NB4 (cell line): Measurements from ENCODE around the gene DIS3L2.
A peak's percentile ranks its signal among the peaks of the same experiment; 100 is the strongest.

Experiments used
- DNase-seq: peaks from one replicate; pipeline ENCODE4 v3.0.0; 2010; ENCODE audit warnings: low read depth
- H3K4me3 ChIP-seq: one replicate; pipeline ENCODE4 v1.5.1; 2011; ENCODE audit warnings: mild to moderate bottlenecking, low read depth, low read length, moderate library complexity
- MYC ChIP-seq: IDR thresholded peaks from 2 replicates; pipeline ENCODE4 v1.6.1; 2011; ENCODE audit warnings: low read depth, low read length
- POLR2A ChIP-seq: IDR thresholded peaks from 2 replicates; pipeline ENCODE4 v1.6.1; 2011; ENCODE audit warnings: mild to moderate bottlenecking; ENCODE audit not compliant: insufficient read length; ENCODE audit errors: extremely low read depth
- TF ChIP-seq, protein P1 (sequence below): IDR thresholded peaks from one replicate; pipeline ENCODE4 v1.5.1; 2012; ENCODE audit warnings: low read depth, low read length
- TF ChIP-seq, protein P2 (sequence below): IDR thresholded peaks from 2 replicates; pipeline ENCODE4 v1.6.1; 2011; ENCODE audit warnings: low read depth, low read length

DIS3L2 gene

DNA sequence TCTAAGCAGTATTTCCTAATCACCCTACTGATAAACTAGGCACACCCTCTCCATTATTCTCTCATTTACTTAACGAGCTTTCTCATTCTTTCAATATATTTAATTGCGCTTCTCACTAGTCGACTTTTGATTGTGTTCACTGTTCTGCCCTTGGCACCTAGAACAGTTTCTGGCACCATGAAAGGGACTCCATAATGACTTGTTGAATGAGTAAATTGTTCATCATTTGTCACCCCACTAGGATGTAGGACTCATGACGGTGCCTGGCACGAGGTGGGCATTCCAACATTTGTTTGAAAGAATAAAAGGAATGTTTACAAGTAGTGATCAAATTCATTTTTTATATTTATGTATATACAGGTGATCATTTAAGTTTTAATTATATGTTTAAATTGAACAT, 123.7 kb downstream of the DIS3L2 start:
- peak; percentile 11 for DNase-seq
- H3K4me3 ChIP-seq = no peak overlapping the region
- TF ChIP-seq MYC = no peak
- TF ChIP-seq, protein P1, sequence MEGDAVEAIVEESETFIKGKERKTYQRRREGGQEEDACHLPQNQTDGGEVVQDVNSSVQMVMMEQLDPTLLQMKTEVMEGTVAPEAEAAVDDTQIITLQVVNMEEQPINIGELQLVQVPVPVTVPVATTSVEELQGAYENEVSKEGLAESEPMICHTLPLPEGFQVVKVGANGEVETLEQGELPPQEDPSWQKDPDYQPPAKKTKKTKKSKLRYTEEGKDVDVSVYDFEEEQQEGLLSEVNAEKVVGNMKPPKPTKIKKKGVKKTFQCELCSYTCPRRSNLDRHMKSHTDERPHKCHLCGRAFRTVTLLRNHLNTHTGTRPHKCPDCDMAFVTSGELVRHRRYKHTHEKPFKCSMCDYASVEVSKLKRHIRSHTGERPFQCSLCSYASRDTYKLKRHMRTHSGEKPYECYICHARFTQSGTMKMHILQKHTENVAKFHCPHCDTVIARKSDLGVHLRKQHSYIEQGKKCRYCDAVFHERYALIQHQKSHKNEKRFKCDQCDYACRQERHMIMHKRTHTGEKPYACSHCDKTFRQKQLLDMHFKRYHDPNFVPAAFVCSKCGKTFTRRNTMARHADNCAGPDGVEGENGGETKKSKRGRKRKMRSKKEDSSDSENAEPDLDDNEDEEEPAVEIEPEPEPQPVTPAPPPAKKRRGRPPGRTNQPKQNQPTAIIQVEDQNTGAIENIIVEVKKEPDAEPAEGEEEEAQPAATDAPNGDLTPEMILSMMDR = no peak
- TF ChIP-seq, protein P2, sequence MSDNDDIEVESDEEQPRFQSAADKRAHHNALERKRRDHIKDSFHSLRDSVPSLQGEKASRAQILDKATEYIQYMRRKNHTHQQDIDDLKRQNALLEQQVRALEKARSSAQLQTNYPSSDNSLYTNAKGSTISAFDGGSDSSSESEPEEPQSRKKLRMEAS = no peak
- TF ChIP-seq POLR2A = no peak

DNA sequence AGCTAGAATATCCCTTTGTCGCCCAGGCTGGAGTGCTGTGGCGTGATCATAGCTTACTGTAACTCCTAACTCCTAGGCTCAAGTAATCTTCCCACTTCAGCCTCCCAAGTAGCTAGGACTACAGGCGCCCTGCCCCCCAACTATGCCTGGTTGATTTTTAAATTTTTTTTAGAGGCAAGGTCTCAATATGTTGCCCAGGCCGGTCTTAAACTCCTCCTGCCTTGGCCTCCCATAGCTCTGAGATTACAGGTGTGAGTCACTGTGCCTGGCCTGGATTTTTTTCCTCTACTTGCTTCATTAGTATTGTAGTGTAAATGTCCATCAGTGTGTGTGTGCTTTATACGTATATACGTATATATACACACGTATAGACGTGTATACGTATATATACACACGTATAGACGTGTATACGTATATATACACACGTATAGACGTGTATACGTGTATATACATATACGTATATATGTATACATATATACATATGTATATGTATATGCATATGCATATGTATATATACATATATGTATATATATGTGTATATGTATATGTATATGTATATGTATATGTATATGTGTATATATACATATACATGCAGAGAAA, 124.4 kb downstream of the DIS3L2 start:
- no peak overlapping the region for H3K4me3 ChIP-seq
- TF ChIP-seq, protein P2 = no peak
- TF ChIP-seq, protein P1 = no peak
- no peak for TF ChIP-seq MYC
- TF ChIP-seq POLR2A = no peak
- no peak for DNase-seq

DNA sequence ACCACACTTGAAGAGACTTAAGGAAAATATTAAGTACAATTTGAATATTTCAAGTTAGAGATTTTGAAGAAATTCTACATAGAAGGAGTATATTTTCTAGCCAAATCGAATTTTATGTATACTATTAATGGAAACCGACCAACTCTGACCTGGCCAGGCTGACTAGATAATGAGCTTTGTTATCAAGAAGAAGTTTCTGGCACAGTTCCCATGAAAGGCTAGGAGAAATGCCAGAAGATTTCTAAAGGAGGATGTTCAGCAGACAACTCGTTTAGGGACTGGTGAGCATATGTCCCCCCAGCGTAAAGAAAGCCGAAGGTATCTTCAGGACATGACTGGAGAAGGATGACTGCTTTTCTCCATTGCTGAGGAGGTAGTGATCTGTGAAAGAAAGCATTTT, 127.3 kb downstream of the DIS3L2 start:
- H3K4me3 ChIP-seq = no peak overlapping the region
- no peak for DNase-seq
- TF ChIP-seq, protein P2 = no peak
- TF ChIP-seq POLR2A = no peak
- TF ChIP-seq, protein P1 = no peak
- TF ChIP-seq MYC = no peak

DNA sequence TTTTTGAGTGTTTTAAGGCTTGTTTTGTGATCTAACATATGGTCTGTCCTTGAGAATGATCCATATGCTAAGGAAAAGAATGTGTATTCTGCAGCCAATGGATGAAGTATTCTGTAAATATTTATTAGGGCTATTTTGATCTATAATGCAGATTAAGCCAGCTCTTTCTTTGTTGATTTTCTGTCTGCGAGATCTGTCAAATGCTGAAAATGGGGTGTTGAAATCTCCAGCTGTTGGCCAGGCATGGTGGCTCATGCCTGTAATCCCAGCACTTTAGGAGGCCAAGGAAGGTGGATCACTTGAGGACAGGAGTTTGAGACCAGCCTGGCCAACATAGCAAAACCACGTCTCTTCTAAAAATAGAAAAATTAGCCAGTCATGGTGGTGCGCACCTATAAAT, 132.7 kb downstream of the DIS3L2 start:
- no peak overlapping the region for H3K4me3 ChIP-seq
- no peak for DNase-seq
- TF ChIP-seq, protein P1 = no peak
- TF ChIP-seq MYC = no peak
- TF ChIP-seq, protein P2 = no peak
- no peak for TF ChIP-seq POLR2A

DNA sequence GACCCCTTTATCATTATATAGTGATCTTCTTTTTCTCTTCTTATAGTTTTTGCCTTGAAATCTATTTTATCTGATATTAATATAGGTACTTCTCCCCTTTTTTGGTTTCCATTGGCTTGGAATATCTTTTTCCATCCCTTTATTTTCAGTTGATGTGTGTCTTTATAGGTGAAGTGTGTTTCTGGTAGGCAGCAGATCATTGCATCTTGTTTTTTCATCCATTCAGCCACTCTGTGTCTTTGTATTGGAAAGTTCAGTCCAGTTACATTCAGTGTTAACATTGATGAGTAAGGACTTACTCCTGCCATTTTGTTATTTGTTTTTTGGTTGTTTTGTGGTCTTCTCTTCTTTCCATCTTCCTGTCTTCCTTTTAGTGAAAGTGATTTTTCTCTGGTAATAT, 133.4 kb downstream of the DIS3L2 start:
- no peak for TF ChIP-seq MYC
- TF ChIP-seq, protein P2 = no peak
- TF ChIP-seq, protein P1 = no peak
- TF ChIP-seq POLR2A = no peak
- DNase-seq = no peak
- H3K4me3 ChIP-seq = no peak overlapping the region
